Chondrocyte (in vitro differentiated cells): ENCODE measurements around the gene ANKRD11. TPM values are rescaled to one million over a fixed set of nuclear protein-coding genes. Genes with fewer than 3 reads are reported as not detected.
A peak's percentile ranks its signal among the peaks of the same experiment; 100 is the strongest.

Experiments
- DNase-seq: peaks from one replicate; pipeline ENCODE4 v3.0.0; 2021; ENCODE audit warnings: mixed read lengths, low spot score
- H3K27ac Mint-ChIP-seq: one replicate; pipeline ENCODE4 v1.8.0; 2021; ENCODE audit warnings: mild to moderate bottlenecking, moderate library complexity, mixed read lengths; ENCODE audit not compliant: unreplicated experiment
- H3K27me3 Mint-ChIP-seq: 2 replicates; pipeline ENCODE4 v1.8.0; 2021; ENCODE audit warnings: low read depth, mixed read lengths
- H3K36me3 Mint-ChIP-seq: 2 replicates; pipeline ENCODE4 v1.8.0; 2021; ENCODE audit warnings: low read depth, mixed read lengths
- H3K4me1 Mint-ChIP-seq: 2 replicates; pipeline ENCODE4 v1.8.0; 2021; ENCODE audit warnings: low read depth, mild to moderate bottlenecking, mixed read lengths
- H3K4me3 Mint-ChIP-seq: one replicate; pipeline ENCODE4 v1.8.0; 2021; ENCODE audit warnings: mild to moderate bottlenecking, moderate library complexity, mixed read lengths; ENCODE audit not compliant: unreplicated experiment
- H3K9me3 Mint-ChIP-seq: 2 replicates; pipeline ENCODE4 v1.8.0; 2021; ENCODE audit warnings: low read depth, mixed read lengths
- total RNA-seq: library from RNA; stranded (reverse); gene quantifications from 3 replicates; pipeline ENCODE4 v1.2.1, GENCODE V29; 2021
- TF ChIP-seq, protein P1 (sequence below): fragments of 200-600 bp; sonication (generic); IDR thresholded peaks from 2 replicates; pipeline ENCODE4 v1.5.0; 2021; ENCODE audit warnings: antibody characterized with exemption, mild to moderate bottlenecking, moderate library complexity

The ANKRD11 gene
- total RNA-seq, 1 donor from 2014 or later, result 180 TPM

GRCh38 chr16:89243664-89244063, 246.7 kb downstream of the ANKRD11 start:
- H3K9me3 Mint-ChIP-seq, result peaks cover under 1% of the 10 kb centered on the region
- no peak overlapping the region for H3K4me3 Mint-ChIP-seq
- DNase-seq, result no peak
- H3K4me1 Mint-ChIP-seq, result peaks cover 15% of the 10 kb centered on the region
- H3K27me3 Mint-ChIP-seq, result no peaks in the 10 kb centered on the region
- no peak overlapping the region for H3K27ac Mint-ChIP-seq
- no peaks in the 10 kb centered on the region for H3K36me3 Mint-ChIP-seq
- TF ChIP-seq, protein P1, sequence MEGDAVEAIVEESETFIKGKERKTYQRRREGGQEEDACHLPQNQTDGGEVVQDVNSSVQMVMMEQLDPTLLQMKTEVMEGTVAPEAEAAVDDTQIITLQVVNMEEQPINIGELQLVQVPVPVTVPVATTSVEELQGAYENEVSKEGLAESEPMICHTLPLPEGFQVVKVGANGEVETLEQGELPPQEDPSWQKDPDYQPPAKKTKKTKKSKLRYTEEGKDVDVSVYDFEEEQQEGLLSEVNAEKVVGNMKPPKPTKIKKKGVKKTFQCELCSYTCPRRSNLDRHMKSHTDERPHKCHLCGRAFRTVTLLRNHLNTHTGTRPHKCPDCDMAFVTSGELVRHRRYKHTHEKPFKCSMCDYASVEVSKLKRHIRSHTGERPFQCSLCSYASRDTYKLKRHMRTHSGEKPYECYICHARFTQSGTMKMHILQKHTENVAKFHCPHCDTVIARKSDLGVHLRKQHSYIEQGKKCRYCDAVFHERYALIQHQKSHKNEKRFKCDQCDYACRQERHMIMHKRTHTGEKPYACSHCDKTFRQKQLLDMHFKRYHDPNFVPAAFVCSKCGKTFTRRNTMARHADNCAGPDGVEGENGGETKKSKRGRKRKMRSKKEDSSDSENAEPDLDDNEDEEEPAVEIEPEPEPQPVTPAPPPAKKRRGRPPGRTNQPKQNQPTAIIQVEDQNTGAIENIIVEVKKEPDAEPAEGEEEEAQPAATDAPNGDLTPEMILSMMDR, result no peak

- Mint-ChIP-seq H3K27me3 (no peaks in the 10 kb centered on the region), H3K4me1 (peaks cover 15% of the 10 kb centered on the region), H3K4me3 (no peak overlapping the region), H3K36me3 (no peaks in the 10 kb centered on the region), H3K9me3 (peaks cover 2% of the 10 kb centered on the region), H3K27ac (peak overlapping the region; percentile 46)
- no peak for DNase-seq
- TF ChIP-seq, protein P1, result no peak
Observed at GRCh38 chr16:89242795-89243200, 247.6 kb downstream of the ANKRD11 start.

- Mint-ChIP-seq H3K27me3 (no peaks in the 10 kb centered on the region), H3K4me3 (peak overlapping the region; percentile 99), H3K36me3 (no peaks in the 10 kb centered on the region), H3K27ac (peak overlapping the region; percentile 100), H3K4me1 (peaks cover 11% of the 10 kb centered on the region), H3K9me3 (peaks cover 2% of the 10 kb centered on the region)
- no peak for DNase-seq
- TF ChIP-seq, protein P1, result no peak
Observed at GRCh38 chr16:89241187-89242007, 249.0 kb downstream of the ANKRD11 start.

DNA sequence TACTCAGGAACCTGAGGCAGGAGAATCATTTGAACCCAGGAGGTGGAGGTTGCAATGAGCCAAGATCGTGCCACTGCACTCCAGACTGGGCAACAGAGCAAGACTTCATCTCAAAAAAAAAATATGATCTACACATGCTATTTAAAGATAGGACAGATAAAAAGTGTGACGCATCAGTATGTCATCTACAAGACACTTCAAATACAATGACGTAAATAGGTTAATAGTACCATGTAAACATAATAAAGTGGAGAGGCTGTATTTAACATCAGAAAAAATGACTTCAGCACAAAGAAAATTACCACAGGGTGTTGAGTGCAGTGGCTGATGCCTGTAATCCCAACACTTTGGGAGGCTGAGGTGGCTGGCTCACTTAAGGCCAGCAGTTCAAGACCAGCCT, 252.6 kb downstream of the ANKRD11 start:
- H3K4me3 Mint-ChIP-seq, result no peak overlapping the region
- TF ChIP-seq, protein P1, result no peak
- no peak for DNase-seq
- H3K27ac Mint-ChIP-seq, result no peak overlapping the region
- H3K36me3 Mint-ChIP-seq, result peaks cover 20% of the 10 kb centered on the region
- peaks cover 2% of the 10 kb centered on the region for H3K9me3 Mint-ChIP-seq
- peaks cover 8% of the 10 kb centered on the region for H3K4me1 Mint-ChIP-seq
- H3K27me3 Mint-ChIP-seq, result no peaks in the 10 kb centered on the region

DNA sequence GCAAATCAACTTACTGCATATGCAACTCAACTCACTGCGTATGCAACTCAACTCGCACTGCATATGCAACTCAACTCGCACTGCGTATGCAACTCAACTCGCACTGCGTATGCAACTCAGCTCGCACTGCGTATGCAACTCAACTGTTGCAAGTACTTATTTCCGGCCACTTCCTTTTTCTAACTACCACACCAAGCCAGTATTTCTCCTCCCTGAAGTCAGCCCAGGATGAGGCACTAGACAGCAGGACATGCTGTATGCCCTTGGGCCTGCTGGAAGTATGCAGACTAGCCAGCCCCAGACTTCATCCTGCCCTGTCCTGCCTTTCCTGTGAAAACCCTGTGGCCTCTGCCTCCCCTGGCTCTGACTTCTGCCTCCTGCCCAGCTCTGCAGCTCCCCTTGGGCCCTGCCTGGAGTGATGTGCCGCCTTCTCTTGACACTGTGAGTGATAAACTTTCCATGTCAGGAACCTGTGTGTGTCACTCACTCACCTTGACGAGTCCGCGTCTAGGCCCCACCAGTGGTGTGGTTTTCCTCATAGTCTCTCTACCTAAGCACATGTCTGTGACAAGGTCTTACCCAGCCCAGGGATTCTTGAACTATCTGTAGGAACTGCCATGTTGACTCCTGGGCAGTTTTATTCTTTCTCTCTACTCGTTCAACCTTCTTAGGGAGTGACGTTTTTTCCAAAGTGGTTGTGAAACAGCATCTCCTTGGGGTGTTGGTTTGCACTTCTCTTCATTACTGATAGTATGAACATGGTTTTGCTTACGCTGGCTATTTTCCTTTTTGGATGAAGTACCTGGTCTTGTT, 256.5 kb downstream of the ANKRD11 start:
- no peak overlapping the region for H3K4me3 Mint-ChIP-seq
- no peaks in the 10 kb centered on the region for H3K4me1 Mint-ChIP-seq
- TF ChIP-seq, protein P1, result no peak

More for the DNA sequence above, 256.5 kb downstream of the ANKRD11 start:
- H3K27me3 Mint-ChIP-seq, result no peaks in the 10 kb centered on the region
- H3K9me3 Mint-ChIP-seq, result peaks cover 16% of the 10 kb centered on the region
- H3K27ac Mint-ChIP-seq, result no peak overlapping the region
- no peak for DNase-seq
- H3K36me3 Mint-ChIP-seq, result peaks cover 52% of the 10 kb centered on the region
